ELF-1 (cell line): ENCODE measurements around the gene PANK3.
"Not testable (repeated sequence)": the region's sequence is repeated elsewhere in the genome, so short reads cannot be mapped to it uniquely, and the experiment has no call there.

Source experiments
- DNase-seq: peaks from one replicate; pipeline ENCODE4 v3.0.0-alpha.2; 2016; ENCODE audit warnings: low read depth, low spot score

PANK3 gene

DNA sequence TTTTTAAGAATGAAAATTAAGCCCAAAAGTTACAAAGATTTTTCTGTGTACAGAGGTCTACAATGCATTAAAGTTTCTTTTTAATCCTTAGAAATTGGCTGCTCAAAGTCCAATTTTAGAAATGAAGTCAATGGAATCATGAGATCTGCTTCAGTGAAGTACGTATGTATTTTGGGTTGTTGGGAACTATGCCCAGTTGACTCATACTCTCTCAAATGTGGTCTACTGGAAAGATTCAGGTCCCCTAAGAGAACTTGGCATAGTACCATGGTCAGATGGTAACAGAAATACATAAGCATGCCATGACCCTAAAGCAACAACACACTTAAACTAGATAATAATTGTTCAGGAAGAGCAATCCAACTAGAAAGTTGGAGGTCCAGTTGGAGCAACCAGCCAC lies 27.0 kb downstream of the PANK3 start:
- DNase-seq = no peak

GRCh38 chr5:168550656-168551055 lies 28.5 kb downstream of the PANK3 start:
- no peak for DNase-seq

- no peak for DNase-seq
These were observed 29.6 kb downstream of the PANK3 start for GRCh38 chr5:168549554-168549953.

- no peak for DNase-seq
These were observed 42.0 kb downstream of the PANK3 start for GRCh38 chr5:168537176-168537575.

DNA sequence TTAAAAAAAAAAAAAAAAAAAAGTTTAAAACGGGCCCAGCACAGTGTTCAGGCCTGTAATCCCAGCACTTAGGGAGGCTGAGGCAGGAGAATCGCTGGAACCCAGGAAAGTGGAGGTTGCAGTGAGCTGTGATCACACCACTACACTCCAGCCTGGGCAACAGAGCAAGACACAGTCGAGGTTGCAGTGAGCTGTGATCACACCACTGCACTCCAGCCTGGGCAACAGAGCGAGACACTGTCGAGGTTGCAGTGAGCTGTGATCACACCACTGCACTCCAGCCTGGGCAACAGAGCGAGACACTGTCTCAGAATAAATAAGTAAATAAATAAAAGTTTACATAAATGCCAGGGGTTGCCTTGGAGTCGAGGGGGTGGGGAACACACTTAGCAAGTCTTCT lies 44.8 kb downstream of the PANK3 start:
- DNase-seq = not testable (repeated sequence)

DNA sequence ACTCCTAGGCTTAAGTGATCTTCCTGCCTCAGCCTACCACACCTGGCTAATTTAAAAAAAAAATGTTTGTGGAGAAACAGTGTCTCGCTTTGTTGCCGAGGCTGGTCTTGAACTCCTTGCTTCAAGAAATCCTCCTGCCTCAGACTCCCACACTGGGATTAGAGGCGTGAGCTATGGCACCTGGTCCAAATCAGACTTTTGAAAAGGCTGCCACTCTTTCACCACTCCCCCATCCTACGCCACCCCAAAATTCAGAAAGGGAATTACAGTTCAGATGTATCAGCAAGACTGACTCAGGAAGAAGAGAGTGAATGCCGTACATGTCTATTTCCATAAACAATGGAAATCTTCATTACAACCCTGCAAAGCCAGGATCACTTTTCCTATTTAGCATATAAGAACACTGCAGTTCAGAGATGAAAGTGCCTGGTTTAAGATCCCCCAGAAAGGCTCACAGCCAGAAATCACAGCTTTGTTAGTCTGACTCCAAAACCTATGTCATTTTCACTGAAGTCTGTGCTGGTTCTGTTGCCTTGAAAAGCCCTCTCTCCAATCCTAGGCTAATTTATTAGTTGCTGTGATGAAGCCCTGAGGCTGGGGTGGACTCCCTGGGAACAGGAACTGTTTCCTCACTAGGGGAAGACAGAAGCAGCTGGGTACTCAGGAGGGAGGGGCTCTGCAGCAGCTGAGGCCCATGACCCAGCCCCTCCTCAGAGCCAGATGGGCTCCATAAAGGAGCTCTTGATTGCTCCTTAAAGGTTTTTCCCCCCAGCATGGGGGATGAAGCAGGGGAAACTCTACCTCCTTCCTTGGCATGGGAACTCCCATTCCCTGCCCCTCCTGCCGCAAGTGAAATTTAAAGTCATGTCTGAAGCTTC lies 46.9 kb downstream of the PANK3 start:
- DNase-seq = peak; percentile 52

DNA sequence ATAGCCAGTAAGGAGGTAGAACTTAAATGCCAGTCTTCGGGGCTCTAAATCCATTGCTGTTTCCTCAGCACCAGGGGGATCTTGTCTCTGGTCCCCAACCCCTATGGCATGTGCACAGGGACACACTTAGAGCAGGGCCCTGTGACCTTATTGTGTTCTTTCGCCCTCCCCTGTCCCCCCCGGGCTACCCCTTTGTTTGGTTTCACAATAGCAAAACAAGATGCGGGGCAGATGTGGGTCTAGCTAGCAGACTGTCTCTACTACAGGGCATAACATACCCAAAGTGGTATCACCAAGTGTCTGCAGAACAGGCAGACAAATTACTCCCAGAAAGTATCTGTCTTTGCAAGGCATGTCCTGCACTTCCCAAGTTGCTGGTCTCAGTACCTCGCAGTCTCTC lies 48.0 kb downstream of the PANK3 start:
- DNase-seq = no peak

- no peak for DNase-seq
These were observed 48.5 kb downstream of the PANK3 start for GRCh38 chr5:168530621-168531150.

DNA sequence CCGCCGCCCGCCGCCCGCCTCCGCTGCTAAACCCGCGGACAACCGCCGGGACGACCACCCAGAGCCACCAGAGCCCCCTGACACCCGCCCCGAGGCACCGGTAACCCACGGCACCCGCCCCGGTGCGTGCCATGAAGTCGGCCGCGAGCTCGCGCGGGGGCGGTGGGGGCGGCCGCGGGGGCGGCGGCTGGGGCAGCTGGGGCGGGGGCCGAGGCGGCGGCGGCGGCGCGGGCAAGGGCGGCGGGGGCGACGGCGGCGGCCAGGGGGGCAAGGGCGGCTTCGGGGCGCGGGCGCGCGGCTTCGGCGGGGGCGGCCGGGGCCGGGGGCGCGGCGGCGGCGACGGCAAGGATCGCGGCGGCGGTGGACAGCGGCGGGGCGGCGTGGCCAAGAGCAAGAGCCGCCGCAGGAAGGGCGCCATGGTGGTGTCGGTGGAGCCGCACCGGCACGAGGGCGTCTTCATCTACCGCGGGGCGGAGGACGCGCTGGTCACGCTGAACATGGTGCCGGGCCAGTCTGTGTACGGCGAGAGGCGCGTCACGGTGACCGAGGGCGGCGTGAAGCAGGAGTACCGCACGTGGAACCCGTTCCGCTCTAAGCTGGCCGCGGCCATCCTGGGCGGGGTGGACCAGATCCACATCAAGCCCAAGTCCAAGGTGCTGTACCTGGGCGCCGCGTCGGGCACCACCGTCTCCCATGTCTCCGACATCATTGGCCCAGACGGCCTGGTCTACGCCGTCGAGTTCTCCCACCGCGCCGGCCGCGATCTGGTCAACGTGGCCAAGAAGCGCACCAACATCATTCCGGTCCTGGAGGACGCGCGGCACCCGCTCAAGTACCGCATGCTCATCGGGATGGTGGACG lies 49.6 kb downstream of the PANK3 start:
- peak; percentile 12 for DNase-seq

GRCh38 chr5:168528521-168529373 lies 50.4 kb downstream of the PANK3 start, which contains the start of gene FBLL1:
Gene FBLL1 (plus strand): TSS chr5:168529305. CDS start chr5:168529505, 200 bp downstream.
- peak; percentile 50 for DNase-seq

GRCh38 chr5:168527756-168528295 lies 51.3 kb downstream of the PANK3 start:
- no peak for DNase-seq

- DNase-seq = no peak
These were observed 53.3 kb downstream of the PANK3 start for GRCh38 chr5:168525856-168526255.

- DNase-seq = no peak
These were observed 65.2 kb downstream of the PANK3 start for GRCh38 chr5:168513861-168514428.

GRCh38 chr5:168502563-168503237 lies 76.5 kb downstream of the PANK3 start:
- no peak for DNase-seq
